IMR-90 (cell line): ENCODE results near the gene POFUT2. TPM values are rescaled to one million over a fixed set of nuclear protein-coding genes. Genes with fewer than 3 reads are reported as not detected.

Experiments
- ATAC-seq: fragments of 200-7000 bp; cut with Tn5 transposase; 2 replicates; pipeline ENCODE4 v1.9.1; 2020; ENCODE audit warnings: low read depth, mild to moderate bottlenecking, moderate library complexity
- Bru-seq: library from RNA; stranded (reverse); fragments of 400-500 nt; gene quantifications from one replicate; lab custom pipeline; 2021; lab: Mats Ljungman, UMichigan
- BruChase-seq, 2 experiments: library from RNA; stranded (reverse); fragments of 400-500 nt; gene quantifications; one replicate each; lab custom pipeline; 2021; lab: Mats Ljungman, UMichigan
- BruUV-seq: library from RNA; stranded (reverse); fragments of 400-500 nt; replicated peaks from 2 replicates; lab custom pipeline; 2021; lab: Mats Ljungman, UMichigan
- CTCF ChIA-PET: fragments of 300-600 bp; formaldehyde crosslinking; extraction: SDS; loops from one replicate; lab custom pipeline; 2021; ENCODE audit warnings: antibody characterized with exemption; lab: Yijun Ruan, JAX
- POLR2A ChIA-PET: fragments of 300-600 bp; sonication (Branson Sonifier 250); formaldehyde crosslinking; loops from one replicate; lab custom pipeline; 2022; ENCODE audit warnings: antibody characterized with exemption; ENCODE audit not compliant: unreplicated experiment; lab: Charles Lee
- DNase-seq: peaks from one replicate; pipeline ENCODE4 v3.0.0; 2013
- H2AFZ ChIP-seq: replicated peaks from 2 replicates; pipeline ENCODE3; 2013; ENCODE audit warnings: low read length, mild to moderate bottlenecking; ENCODE audit not compliant: poor library complexity
- H2AK5ac ChIP-seq: 2 replicates; pipeline ENCODE4 v1.6.1; 2013; ENCODE audit warnings: low read depth, low read length, inconsistent platforms
- H2AK9ac ChIP-seq: replicated peaks from 2 replicates; pipeline ENCODE3; 2013; ENCODE audit warnings: mild to moderate bottlenecking, low read depth, low read length, moderate library complexity; ENCODE audit not compliant: poor library complexity
- H2BK120ac ChIP-seq: 2 replicates; pipeline ENCODE4 v1.6.1; 2013; ENCODE audit warnings: low read depth, low read length, inconsistent platforms
- H2BK15ac ChIP-seq: 3 replicates; pipeline ENCODE4 v1.6.1; 2013; ENCODE audit warnings: low read depth, low read length, inconsistent platforms
- H2BK20ac ChIP-seq: 2 replicates; pipeline ENCODE4 v1.6.1; 2013; ENCODE audit warnings: low read depth, mild to moderate bottlenecking, inconsistent platforms, low read length, moderate library complexity
- H2BK5ac ChIP-seq: 2 replicates; pipeline ENCODE4 v1.6.1; 2013; ENCODE audit warnings: mild to moderate bottlenecking, low read depth, low read length, inconsistent platforms; ENCODE audit not compliant: poor library complexity, severe bottlenecking
- H3K14ac ChIP-seq: replicated peaks from 2 replicates; pipeline ENCODE4 v1.6.1; 2013; ENCODE audit warnings: low read depth, low read length, inconsistent platforms
- H3K18ac ChIP-seq: 2 replicates; pipeline ENCODE4 v1.6.1; 2013; ENCODE audit warnings: low read depth, low read length, control low read depth
- H3K23ac ChIP-seq: 2 replicates; pipeline ENCODE4 v1.6.1; 2013; ENCODE audit warnings: low read depth, low read length, inconsistent platforms
- H3K27ac ChIP-seq: 2 replicates; pipeline ENCODE4 v1.5.1; 2013; ENCODE audit warnings: mild to moderate bottlenecking, control low read depth, low read length; ENCODE audit not compliant: insufficient read depth
- H3K27me3 ChIP-seq: 2 replicates; pipeline ENCODE4 v1.6.1; 2013; ENCODE audit warnings: low read length; ENCODE audit not compliant: control insufficient read depth, insufficient read depth
- H3K36me3 ChIP-seq: 2 replicates; pipeline ENCODE4 v1.6.1; 2013; ENCODE audit warnings: low read length, mixed read lengths; ENCODE audit not compliant: control insufficient read depth, insufficient read depth
- H3K4ac ChIP-seq: 2 replicates; pipeline ENCODE4 v1.6.1; 2013; ENCODE audit warnings: low read depth, low read length, inconsistent platforms
- H3K4me1 ChIP-seq: 2 replicates; pipeline ENCODE4 v1.6.1; 2013; ENCODE audit warnings: low read length, mixed read lengths; ENCODE audit not compliant: control insufficient read depth, insufficient read depth
- H3K4me2 ChIP-seq: 2 replicates; pipeline ENCODE4 v1.6.1; 2013; ENCODE audit warnings: low read depth, mild to moderate bottlenecking, control low read depth, low read length, moderate library complexity
- H3K4me3 ChIP-seq: 2 replicates; pipeline ENCODE4 v1.5.1; 2013; ENCODE audit warnings: low read depth, mild to moderate bottlenecking, control low read depth, low read length, moderate library complexity; ENCODE audit not compliant: insufficient read depth
- H3K56ac ChIP-seq: 2 replicates; pipeline ENCODE4 v1.6.1; 2013; ENCODE audit warnings: low read length, inconsistent platforms; ENCODE audit not compliant: insufficient read depth; ENCODE audit errors: extremely low read depth
- H3K79me1 ChIP-seq, 2 experiments: 2 replicates each; pipeline ENCODE4 v1.6.1; 2013; ENCODE audit warnings: low read length in 2 of 2, inconsistent platforms in 1 of 2, low read depth in 1 of 2
- H3K9ac ChIP-seq: 2 replicates; pipeline ENCODE4 v1.6.1; 2013; ENCODE audit warnings: low read depth, low read length, control low read depth
- H3K9me1 ChIP-seq: 2 replicates; pipeline ENCODE4 v1.6.1; 2013; ENCODE audit warnings: low read length, inconsistent platforms; ENCODE audit not compliant: insufficient read depth
- H3K9me3 ChIP-seq: 2 replicates; pipeline ENCODE4 v1.6.1; 2013; ENCODE audit warnings: low read length; ENCODE audit not compliant: control insufficient read depth, insufficient read depth
- H4K20me1 ChIP-seq: 2 replicates; pipeline ENCODE4 v1.6.1; 2013; ENCODE audit warnings: low read length, inconsistent platforms; ENCODE audit not compliant: insufficient read depth
- H4K5ac ChIP-seq: 2 replicates; pipeline ENCODE4 v1.6.1; 2013; ENCODE audit warnings: mild to moderate bottlenecking, low read depth, low read length, control low read depth
- H4K8ac ChIP-seq, 2 experiments: 2 replicates each; pipeline ENCODE4 v1.6.1; 2013; ENCODE audit warnings: low read depth in 2 of 2, low read length in 2 of 2, control low read depth in 1 of 2, inconsistent platforms in 1 of 2
- H4K91ac ChIP-seq: 2 replicates; pipeline ENCODE4 v1.6.1; 2013; ENCODE audit warnings: low read depth, low read length, inconsistent platforms; ENCODE audit not compliant: insufficient read depth
- BHLHE40 ChIP-seq: fragments of 150-350 bp; IDR thresholded peaks from 2 replicates; pipeline ENCODE4 v1.6.1; 2016; ENCODE audit warnings: mild to moderate bottlenecking, low read depth, low read length
- CEBPB ChIP-seq: IDR thresholded peaks from 2 replicates; pipeline ENCODE4 v1.6.1; 2012; ENCODE audit warnings: low read depth, low read length, improper control_type of control experiment
- CHD1 ChIP-seq: IDR thresholded peaks from 2 replicates; pipeline ENCODE4 v1.6.1; 2012; ENCODE audit warnings: low read depth, low read length, improper control_type of control experiment
- MAFK ChIP-seq: IDR thresholded peaks from 2 replicates; pipeline ENCODE4 v1.6.1; 2012; ENCODE audit warnings: low read depth, low read length, improper control_type of control experiment
- MXI1 ChIP-seq: IDR thresholded peaks from 2 replicates; pipeline ENCODE4 v1.6.1; 2012; ENCODE audit warnings: low read depth, mild to moderate bottlenecking, low read length, moderate library complexity, borderline replicate concordance
- POLR2A ChIP-seq: IDR thresholded peaks from 2 replicates; pipeline ENCODE4 v1.6.1; 2012; ENCODE audit warnings: mild to moderate bottlenecking, low read depth, low read length
- RAD21 ChIP-seq: IDR thresholded peaks from 2 replicates; pipeline ENCODE4 v1.6.1; 2012; ENCODE audit warnings: low read length, improper control_type of control experiment
- RFX5 ChIP-seq: IDR thresholded peaks from 2 replicates; pipeline ENCODE4 v1.8.0; 2012; ENCODE audit warnings: low read depth, mild to moderate bottlenecking, low read length, moderate library complexity
- SMC3 ChIP-seq: fragments of 150-350 bp; IDR thresholded peaks from 2 replicates; pipeline ENCODE4 v1.6.1; 2016; ENCODE audit warnings: low read depth, mild to moderate bottlenecking, antibody characterized with exemption, low read length, moderate library complexity
- WGBS, 2 experiments: methylation state at CpG; one replicate each; pipeline versions ENCODE4 v1.1.5 to v1.1.7; 2013; ENCODE audit warnings: missing lambda C conversion rate in 2 of 2; ENCODE audit not compliant: insufficient read length in 1 of 2; ENCODE audit errors: extremely low coverage in 2 of 2; 5-methylcytosine and 5-hydroxymethylcytosine counted together
- dilution Hi-C: fragments of 300-500 bp; cut with HindIII; formaldehyde crosslinking; loops from one replicate; pipeline ENCODE4 v1.14.3; 2018; ENCODE audit warnings: low sequenced_read_pairs; ENCODE audit not compliant: unreplicated experiment
- in situ Hi-C: fragments of 300-500 bp; cut with MboI; formaldehyde crosslinking; loops from 3 replicates; pipeline ENCODE4 v1.14.3; 2019; ENCODE audit warnings: low sequenced_read_pairs, inconsistent platforms, mixed read lengths
- intact Hi-C: fragments of 100-400 bp; cut with micrococcal nuclease; formaldehyde crosslinking; loops from 2 replicates; pipeline ENCODE4 v1.10.0; 2022
- long read RNA-seq: library from polyadenylated mRNA; unstranded; transcript quantifications from one replicate; pipeline ENCODE4 v2.0.0, GENCODE V29; 2021; ENCODE audit not compliant: unreplicated experiment
- polyA plus RNA-seq, 3 experiments: library from polyadenylated mRNA; depleted of rRNA; stranded (reverse); fragments of >200 nt; gene quantifications; 2 replicates each; pipeline ENCODE4 v1.2.3, GENCODE V29; 2012; ENCODE audit warnings: low replicate concordance in 1 of 3
- total RNA-seq: library from RNA; depleted of rRNA; stranded (reverse); fragments of >200 nt; gene quantifications from 2 replicates; pipeline ENCODE4 v1.2.3, GENCODE V29; 2012; rRNA removed
- TF ChIP-seq, protein P1 (sequence below): fragments of 150-350 bp; IDR thresholded peaks from 2 replicates; pipeline ENCODE4 v1.6.1; 2017; ENCODE audit warnings: mild to moderate bottlenecking, antibody characterized with exemption, low read length, low read depth

The POFUT2 gene, protein sequence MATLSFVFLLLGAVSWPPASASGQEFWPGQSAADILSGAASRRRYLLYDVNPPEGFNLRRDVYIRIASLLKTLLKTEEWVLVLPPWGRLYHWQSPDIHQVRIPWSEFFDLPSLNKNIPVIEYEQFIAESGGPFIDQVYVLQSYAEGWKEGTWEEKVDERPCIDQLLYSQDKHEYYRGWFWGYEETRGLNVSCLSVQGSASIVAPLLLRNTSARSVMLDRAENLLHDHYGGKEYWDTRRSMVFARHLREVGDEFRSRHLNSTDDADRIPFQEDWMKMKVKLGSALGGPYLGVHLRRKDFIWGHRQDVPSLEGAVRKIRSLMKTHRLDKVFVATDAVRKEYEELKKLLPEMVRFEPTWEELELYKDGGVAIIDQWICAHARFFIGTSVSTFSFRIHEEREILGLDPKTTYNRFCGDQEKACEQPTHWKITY
- total RNA-seq (18.8 and 23.9 TPM in 2 replicates), polyA plus RNA-seq (2012; rRNA removed) (58.5 and 59.3 TPM in 2 replicates), Bru-seq, nascent RNA (percentile 89 among the genes with signal in this experiment), BruChase-seq, experiment 1, labeled RNA remaining after a 6-hour chase (percentile 84 among the genes with signal in this experiment), BruChase-seq, experiment 2, labeled RNA remaining after a 2-hour chase (percentile 85 among the genes with signal in this experiment)
- 46.5 and 53.6 TPM in 2 replicates for polyA plus RNA-seq (2012; cell fraction: cytosol; rRNA removed)
- polyA plus RNA-seq (2012; cell fraction: nucleus; rRNA removed; ENCODE audit: low replicate concordance), result 236 and 251 TPM in 2 replicates
- long read RNA-seq, transcript POFUT2-203 (9 exons, 2,871 nt), result major isoform, 61 of 142 reads
- long read RNA-seq, partial matches to known transcripts, result 15 of 142 reads
- long read RNA-seq, other reads (novel, unspliced or antisense), result 62 of 142 reads

DNA sequence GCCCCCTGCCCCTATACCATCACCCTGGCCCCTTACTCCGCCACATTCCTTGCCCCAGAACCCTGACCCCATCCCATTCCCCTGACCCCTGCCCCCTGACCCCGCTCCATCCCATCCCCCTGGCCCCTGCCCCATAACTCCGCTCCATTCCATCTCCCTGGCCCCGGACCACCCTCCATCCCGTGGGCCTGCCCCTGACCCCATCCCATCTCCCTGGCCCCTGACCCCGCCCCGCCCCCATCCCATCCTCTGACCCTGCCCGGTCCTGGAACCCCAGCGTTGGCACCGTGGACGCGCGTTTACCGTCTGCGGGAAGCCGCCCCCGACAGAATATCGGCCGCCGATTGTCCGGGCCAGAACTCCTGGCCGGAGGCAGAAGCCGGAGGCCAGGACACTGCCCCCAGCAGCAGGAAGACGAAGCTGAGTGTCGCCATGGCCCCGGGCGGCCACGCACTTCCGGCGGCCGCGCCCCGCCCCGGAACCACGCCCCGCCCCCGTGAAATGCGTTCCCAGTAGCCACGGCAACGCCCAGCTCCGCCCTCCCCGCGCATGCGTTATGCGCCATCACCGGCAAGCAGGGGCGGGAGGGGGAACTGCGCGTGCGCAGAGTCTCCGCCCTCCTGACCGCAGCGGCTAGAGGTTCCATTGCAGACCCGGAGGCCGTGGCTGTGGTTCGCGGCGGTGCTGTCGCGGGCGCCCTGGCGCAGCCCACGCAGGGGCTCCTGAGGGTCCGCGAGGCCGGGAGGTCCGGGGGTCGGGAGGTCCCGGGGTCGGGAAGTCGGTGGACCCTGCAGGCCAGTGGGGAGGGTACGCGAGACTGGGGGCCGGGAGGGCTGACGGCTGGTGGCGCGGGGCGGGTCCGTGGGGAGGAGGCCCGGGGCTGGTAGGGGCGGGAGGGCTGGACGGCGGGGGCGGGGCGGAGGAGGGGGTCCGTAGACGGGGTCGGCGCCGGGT is at the start of gene POFUT2:
POFUT2 (minus strand) TSS at position 458 of the 954 bp plus-strand sequence; CDS start at position 434, 24 bp downstream.
- Histone ChIP-seq H2BK15ac (no peak within 1 kb of the TSS), H3K4me2 (peak within 1 kb of the TSS; percentile 96), H4K8ac (peak within 1 kb of the TSS in 1 of 2 experiments; percentile 90; a peak in 2 of 4 replicates), H4K91ac (peak within 1 kb of the TSS; percentile 72; the same call in 1 of the 2 replicates), H2AK9ac (peak within 1 kb of the TSS; percentile 100), H3K27me3 (no peaks in the 10 kb centered on the region), H3K9ac (peak within 1 kb of the TSS; percentile 89), H3K27ac (peak within 1 kb of the TSS; percentile 97), H3K56ac (no peak within 1 kb of the TSS), H3K4ac (peak within 1 kb of the TSS; percentile 79), H2BK120ac (no peak within 1 kb of the TSS), H3K36me3 (peaks cover 33% of the 10 kb centered on the region), H2AK5ac (peak within 1 kb of the TSS; percentile 94), H2BK20ac (no peak within 1 kb of the TSS), H3K18ac (peak within 1 kb of the TSS; percentile 48; the same call in 1 of the 2 replicates), H3K79me1 (peaks cover 31 to 67% of the 10 kb centered on the region in 2 experiments; a peak in 3 of 4 replicates), H3K14ac (peak within 1 kb of the TSS; percentile 57; the same call in 1 of the 2 replicates), H3K23ac (peak within 1 kb of the TSS; percentile 85; the same call in 1 of the 2 replicates), H4K20me1 (peaks cover 45% of the 10 kb centered on the region), H2AFZ (peak within 1 kb of the TSS; percentile 94), H2BK5ac (peak within 1 kb of the TSS; percentile 88), H3K4me3 (peak within 1 kb of the TSS; percentile 93), H3K9me3 (no peaks in the 10 kb centered on the region), H3K9me1 (0 out of 2 replicates have a peak, but pooled peaks cover 6% of the 10 kb centered on the region), H3K4me1 (peaks cover 11% of the 10 kb centered on the region), H4K5ac (peak within 1 kb of the TSS; percentile 41; the same call in 1 of the 2 replicates)
- DNase-seq (peak; percentile 92), ATAC-seq (peak; percentile 75)
- intact Hi-C loops (no loop called here), dilution Hi-C loops (no loop called here), in situ Hi-C loops (loop anchor here (10.0 kb wide), 1 partner anchor 143 kb away; no protein-coding TSS in a partner anchor)
- ChIA-PET CTCF (interaction anchor here (0.6 to 1.0 kb wide), 3 partner anchors 147 to 998 kb away, joined by 3 to 4 read pairs (median 3); partner anchors contain the start of genes MCM3AP and YBEY), POLR2A (interaction anchor here (0.5 to 0.6 kb wide), 5 partner anchors 106 to 338 kb away, joined by 3 to 18 read pairs (median 5); no protein-coding TSS in a partner anchor)
- 3% methylated on average over 8 of the region's 90 CpGs; no CpG with 5 or more reads in 1 of the 2 experiments for WGBS, 2 experiments
- BruUV-seq, result no TSS peak
- TF ChIP-seq RAD21 (no peak), CEBPB (peak; percentile 36), CHD1 (peak; percentile 93; the same call in 1 of the 2 replicates), SMC3 (no peak), RFX5 (no peak), MXI1 (peak; percentile 82; the same call in 1 of the 2 replicates), MAFK (no peak), POLR2A (peak; percentile 96), BHLHE40 (no peak)
- TF ChIP-seq, protein P1, sequence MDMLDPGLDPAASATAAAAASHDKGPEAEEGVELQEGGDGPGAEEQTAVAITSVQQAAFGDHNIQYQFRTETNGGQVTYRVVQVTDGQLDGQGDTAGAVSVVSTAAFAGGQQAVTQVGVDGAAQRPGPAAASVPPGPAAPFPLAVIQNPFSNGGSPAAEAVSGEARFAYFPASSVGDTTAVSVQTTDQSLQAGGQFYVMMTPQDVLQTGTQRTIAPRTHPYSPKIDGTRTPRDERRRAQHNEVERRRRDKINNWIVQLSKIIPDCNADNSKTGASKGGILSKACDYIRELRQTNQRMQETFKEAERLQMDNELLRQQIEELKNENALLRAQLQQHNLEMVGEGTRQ, result no peak
